Measurements from ENCODE around the gene CFAP53.

CFAP53 gene

DNA sequence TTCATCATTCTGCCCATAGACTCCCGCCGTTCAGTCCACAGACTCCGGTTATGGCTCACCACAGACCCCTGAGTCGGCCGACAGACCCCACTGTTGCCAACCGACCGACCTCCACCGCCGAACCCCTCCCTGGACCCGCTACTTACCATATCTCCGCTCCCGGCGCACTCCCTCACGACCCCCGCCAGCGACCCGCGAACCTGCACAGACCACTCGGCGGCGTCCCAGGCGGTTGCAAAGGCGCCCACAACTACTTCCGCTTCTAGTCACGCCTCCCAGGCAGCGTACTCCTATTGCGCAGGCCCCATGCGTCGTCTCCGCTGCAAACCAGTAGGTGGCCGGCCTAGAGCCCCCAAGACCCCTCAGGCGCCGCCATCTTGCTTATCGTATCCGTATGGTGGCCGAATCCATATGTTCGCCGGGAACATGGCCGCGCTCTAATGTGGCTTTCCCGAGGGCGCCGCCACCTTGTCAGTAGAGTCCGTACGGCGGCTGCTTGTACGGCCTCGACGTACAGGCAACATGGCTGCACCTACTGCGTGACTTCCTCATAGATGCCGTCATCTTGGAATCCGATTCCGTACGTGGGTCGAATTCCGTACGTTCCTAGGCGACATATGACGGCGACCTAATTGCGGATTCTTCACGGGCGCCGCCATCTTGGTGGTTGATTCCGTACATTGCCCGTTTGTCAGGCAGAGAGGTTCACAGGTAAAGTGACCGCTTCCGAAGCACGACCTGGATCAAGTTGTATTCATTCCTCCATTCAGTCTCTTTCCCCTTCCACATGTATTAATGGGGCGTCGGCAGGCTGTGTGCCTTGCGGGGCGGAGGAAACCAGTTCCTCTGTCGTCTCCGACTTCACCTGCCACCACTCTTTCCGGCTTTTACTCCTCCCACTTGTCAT, 21.4 kb upstream of the CFAP53 start, which contains the start of gene CXXC1:
CXXC1 (minus strand) TSS at position 252 of the 907 bp plus-strand sequence; CDS start at position 149, 103 bp downstream.
- peak; percentile 91 for DNase-seq (ENCODE audit: low spot score)

DNA sequence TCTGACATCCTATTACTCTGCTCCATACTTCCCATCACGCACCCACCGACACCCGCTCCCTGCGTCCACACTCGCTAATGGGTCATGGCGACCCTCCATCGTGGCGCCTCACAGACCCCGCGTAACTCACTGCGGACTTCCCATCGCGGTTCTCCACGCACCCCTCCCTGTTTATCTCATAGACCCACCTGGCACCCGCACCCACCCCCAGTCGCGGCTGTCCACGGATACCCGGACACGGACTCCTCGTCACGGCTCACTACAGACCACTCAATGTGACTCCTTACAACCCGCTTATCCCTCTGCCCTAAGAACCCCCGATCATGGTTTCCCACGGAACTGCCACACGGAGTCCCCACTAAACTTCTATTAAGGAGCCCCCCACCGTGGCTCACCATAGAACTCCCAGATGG, 20.7 kb upstream of the CFAP53 start:
- DNase-seq (ENCODE audit: low spot score) = no peak

DNA sequence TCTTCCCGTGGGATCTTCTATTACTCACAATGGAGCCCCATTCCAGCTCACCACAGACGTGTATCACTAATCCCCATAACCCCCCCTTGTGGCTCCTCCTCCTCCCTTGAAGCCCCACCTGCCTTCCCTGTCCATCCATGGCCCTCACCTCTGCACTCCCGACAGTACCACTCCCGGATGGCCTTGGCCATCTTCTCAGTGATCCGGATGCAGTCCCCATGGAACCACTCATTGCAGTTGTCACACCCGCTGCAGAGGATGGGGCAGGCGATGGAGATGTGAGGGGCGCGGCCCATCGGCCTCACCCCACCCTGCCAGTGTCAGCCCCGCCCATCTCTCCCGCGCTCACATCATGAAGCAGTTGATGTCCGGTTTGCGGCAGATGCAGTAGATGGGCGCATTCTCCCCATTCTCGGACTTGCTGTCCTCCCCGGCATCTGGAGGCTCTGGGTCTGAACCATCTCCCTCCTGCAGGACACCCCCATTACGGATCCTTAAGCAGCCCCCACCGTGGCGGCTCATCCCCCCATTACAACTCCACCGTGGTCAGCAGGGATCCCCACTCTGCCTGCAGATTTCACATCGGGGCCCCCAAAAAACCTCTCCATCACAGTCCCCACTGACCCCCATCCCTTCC, 20.2 kb upstream of the CFAP53 start:
- DNase-seq (ENCODE audit: low spot score) = no peak

DNA sequence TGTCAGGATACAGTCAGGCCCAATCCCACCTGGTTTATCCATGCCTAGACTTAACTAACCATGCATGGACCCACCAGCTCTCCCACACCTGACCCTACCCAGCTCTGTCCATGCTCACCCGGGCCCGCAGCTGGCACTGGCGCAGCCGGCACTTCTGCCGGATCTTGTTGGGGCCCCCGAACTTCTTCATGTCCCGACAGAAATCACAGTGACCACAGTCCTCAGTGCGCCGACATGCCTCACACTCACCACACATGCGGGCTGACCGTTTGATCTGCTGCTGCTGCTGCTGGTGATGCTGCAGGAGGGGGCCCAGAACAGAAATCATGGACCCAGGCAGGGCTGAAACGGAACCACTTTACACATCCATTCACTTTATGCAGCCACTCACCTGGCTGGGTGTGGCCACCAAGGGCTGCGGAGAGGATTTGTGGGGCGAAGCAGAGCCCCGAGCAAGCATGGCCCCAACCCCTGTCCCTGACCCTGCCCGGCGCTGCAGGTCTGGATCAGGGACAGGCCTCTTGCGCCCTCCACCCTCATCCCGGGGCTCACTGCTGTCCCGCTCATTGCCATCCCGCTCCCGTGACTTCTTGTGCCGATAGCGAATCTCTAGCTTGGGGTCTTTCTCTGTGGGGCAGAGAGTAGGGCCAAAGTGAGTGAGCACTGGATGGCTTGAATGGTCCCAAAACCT, 19.5 kb upstream of the CFAP53 start:
- DNase-seq (ENCODE audit: low spot score) = no peak

DNA sequence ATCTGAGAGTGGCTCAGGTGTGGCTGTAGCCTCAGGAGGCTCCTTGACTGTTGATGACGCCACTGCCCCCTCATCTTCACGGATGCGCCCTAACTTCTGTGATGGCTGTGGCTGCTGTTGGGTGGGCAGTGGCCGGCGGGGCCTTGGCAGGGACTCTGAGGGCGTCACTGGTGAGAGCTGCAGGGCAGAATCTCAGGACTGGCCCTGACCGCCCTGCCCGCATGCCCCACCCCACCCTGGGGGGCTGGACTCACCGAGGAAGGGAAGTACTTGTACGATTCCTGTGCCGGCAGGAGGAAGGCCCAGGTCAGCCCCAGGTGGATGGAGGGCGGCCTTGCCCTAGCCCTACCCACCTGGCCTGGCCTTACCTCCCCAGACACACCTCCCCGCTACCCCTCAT, 18.8 kb upstream of the CFAP53 start:
- DNase-seq (ENCODE audit: low spot score) = no peak

DNA sequence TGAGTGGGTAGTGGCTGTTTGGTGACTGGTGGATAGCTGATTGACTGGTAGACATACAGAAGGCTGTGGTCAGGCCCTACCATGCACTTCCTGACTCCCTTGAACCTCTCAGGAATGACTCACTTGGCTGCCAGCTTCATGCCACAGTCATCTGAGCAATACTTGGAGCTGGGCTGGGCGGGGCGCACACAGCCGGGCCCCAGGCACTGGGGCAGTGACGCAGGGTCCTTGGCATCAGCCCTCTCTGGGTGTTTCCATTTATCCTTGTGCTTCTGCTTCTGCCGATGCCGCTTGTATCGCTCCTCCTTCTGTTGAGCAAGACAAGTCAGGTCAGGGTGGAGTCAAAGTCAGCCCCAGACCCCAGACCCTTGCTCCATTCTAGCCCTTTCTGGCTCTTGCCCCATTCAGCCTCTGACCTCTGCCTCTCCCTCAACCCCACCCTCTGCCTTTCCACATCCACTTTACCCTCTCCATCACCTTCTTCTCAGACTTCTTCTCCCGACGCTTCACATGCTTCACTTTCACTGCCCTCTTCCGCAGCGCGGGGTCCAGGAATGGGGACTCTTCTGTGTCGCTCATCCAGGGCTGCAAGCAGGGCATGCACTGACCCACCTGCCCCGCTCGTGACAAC, 18.1 kb upstream of the CFAP53 start:
- no peak for DNase-seq (ENCODE audit: low spot score)

DNA sequence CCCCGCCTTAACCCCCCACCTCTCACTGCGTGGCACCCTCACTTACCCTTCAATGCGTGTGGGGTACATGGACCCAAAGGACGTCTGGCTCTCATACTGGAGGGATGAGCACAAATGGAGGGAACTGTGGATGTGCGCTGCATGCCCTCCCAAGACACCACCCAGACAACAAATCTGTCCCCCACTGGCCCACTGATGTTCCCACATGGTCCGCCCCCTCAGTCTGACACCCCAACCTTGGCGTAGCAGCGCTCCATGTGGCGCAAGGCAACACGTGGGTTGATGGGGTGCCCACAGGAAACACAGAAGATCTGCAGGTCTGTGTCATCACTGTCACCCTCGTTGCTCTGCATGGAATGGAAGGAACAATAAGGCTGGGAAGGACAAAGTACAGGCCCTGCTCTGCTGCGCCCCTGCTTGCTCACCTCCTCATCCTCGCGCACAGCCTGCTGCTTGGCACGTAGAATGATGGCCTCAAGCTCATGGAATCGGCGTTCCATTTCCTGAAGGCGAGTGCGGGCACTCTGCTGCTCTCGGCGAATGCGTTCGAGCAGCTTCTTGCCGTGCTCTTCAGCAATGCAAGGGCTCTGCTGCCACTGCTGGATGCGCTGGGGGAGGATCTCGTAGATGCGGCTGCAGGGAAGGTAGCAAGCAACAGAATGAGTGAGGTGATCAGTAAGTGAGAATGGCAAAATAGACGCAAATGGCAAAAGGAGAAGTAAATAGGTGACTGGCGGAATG, 17.3 kb upstream of the CFAP53 start:
- no peak for DNase-seq (ENCODE audit: low spot score)

DNA sequence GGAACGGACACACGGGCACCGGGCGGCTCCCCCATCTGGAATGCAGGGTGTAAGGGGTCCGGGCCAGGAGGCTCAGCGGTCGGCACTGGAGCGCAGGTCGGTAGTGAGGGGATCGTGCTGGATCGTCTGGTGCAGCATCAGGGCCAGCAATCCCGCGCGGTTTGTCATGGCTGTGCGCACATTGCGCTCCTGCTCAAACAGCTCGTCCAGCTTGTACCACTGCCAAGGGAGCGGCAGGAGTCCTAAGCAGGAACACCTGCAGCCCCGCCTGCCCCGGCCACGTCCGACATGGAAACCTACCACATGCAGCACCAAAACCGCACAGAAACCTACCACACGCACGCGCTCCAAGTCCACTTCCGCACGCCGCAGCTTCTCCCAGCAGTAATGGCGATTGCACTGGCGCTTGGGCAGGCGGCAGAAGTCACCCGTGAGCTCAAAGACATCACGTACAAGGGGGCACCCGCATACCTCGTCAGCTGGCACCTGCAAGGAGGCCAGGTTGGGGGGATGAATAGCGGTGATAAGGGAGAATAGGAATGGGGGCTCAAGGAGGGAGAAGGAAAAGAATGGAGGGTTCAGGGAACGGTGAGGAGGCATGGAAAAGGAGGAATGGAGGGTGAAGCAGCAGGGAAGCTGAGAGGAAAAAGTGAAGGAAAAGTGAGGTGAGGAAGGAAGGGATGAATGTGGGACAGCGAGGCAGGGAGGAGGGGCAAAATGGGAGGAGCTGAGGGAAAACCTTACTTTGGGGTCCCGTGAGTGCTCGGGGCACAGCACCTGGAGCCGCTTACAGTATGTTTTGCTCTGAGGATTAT, 16.4 kb upstream of the CFAP53 start:
- DNase-seq (ENCODE audit: low spot score) = no peak

GRCh38 chr18:50281972-50282520, 15.8 kb upstream of the CFAP53 start:
- DNase-seq (ENCODE audit: low spot score) = no peak

DNA sequence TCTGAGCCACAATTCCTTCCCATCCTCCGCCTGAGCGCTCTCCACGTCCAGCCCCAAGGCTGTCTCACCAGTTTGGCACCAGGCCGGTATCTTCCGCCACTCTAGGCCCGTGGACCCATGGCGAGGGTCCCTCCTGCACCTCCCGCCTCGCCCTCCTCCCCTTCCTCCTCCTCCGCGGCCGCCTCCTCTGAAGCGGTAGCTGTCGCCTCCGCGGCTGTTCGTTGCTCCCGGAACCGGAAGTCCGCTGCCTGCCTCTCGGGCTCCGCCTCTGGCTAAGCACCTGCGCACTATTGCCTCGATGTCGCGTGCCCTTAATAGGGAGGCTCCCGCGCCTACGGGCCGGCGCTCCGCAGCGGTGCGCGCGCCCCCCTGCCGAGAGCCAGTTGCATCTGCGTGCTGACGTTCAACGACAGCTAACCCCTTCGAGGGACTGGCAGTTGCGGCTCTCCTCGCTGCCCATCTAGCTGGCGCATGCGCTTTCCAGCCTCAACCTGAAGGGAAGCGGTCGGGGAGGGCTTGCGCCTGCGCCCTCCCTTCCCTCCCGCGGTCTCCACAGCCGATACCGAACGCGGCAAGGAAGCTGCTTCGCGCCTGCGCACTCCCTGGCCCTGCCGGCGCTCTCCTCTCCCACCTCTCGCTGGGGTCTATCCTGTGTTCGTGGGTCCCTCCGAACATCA, 15.1 kb upstream of the CFAP53 start, which contains the start of gene MBD1:
MBD1 (minus strand) TSS at position 229 of the 677 bp plus-strand sequence. CDS start 1,531 bp downstream, outside the sequence.
- DNase-seq (ENCODE audit: low spot score) = peak; percentile 99

DNA sequence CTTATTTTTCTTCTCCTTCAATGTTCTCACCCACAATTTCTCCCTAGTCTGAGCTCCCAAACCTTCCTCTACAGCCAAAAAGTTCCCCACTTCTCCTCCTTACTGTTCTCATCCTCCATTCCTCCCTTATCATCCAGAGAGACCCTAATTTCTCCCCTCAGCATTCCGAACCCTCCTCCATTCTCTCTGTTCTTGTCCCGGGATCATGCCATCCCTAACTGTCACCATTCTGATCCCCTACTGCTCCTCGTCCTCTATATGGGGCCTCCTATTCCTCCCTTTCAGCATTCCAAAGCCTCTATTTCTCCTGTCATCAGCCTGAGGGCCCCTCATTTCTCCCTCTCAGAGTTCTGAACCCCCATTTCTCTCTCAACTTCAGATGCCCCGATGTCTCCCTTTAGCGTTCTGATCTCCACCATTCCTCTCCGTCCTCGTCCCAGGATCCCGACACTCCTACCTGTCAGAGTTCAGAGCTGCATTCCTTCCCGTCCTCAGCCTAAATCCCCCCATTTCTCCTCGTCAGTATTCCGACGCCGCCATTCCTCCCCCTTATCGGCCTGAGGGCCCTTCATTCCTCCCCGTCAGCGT, 14.5 kb upstream of the CFAP53 start:
- DNase-seq (ENCODE audit: low spot score) = no peak

- no peak for DNase-seq (ENCODE audit: low spot score)
These were observed 13.5 kb upstream of the CFAP53 start for GRCh38 chr18:50279752-50280151.

- DNase-seq (ENCODE audit: low spot score) = no peak
These were observed 11.6 kb upstream of the CFAP53 start for GRCh38 chr18:50277942-50278341.

GRCh38 chr18:50276452-50276851, 10.2 kb upstream of the CFAP53 start:
- DNase-seq (ENCODE audit: low spot score) = no peak

DNA sequence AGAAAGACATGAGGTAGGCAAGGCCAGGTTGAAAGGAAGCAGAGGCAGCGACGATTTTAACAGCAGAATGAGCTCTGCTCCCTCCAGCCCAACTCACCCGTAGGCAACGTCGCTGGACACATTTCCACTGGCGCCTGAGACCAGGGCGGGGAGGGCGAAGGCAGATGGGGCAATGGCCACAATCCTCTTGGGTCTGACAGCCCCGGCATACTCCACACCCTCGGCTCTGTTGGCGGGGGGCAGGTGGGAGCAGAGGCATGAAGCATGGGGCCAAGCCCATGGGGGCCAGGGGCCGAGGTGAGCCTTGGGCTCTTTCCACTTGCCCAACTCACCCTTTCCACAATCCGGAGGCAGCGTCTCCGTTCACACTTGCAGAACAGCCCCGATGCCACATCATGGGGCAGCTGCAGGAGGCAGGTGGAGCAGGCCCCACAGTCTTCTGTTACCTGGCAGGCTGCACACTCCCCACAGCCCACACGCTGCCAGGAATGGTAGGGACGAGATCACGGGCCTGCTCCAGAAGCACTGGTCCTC, 9.3 kb upstream of the CFAP53 start:
- DNase-seq (ENCODE audit: low spot score) = no peak

DNA sequence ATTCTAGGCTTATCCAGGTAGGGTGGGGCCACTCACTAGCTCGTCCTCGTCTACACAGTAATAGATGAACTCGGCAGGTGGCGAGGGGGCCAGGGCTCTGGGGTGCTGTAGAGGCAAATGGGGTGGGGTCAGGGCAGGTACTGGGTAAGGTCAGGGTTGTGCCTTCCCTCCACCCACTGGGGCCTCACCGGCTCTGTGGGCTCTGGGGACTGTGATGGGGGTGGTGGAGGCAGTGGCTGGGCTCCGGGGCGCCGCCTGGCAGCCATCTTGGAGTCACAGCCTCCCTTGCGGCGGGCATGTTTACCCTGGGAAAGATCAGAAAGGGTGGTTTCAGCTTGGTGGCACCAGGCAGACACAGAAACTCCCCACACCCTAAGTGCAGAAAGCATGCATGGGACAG, 8.6 kb upstream of the CFAP53 start:
- DNase-seq (ENCODE audit: low spot score) = no peak

- no peak for DNase-seq (ENCODE audit: low spot score)
These were observed 7.7 kb upstream of the CFAP53 start for GRCh38 chr18:50274044-50274442.

- DNase-seq (ENCODE audit: low spot score) = no peak
These were observed 7.1 kb upstream of the CFAP53 start for GRCh38 chr18:50273203-50274043.

All from AG08396 (cell line).